ENCODE results near the gene INTS14.
"Not testable (repeated sequence)": the region's sequence is repeated elsewhere in the genome, so short reads cannot be mapped to it uniquely, and the experiment has no call there.

- not testable (repeated sequence) for TF ChIP-seq POLR2AphosphoS5 (IDR thresholded peaks at IDR 0.05; ENCODE audit: low read depth); REST (IDR thresholded peaks at IDR 0.05; ENCODE audit: insufficient replicate concordance, low read depth); CTCF (IDR thresholded peaks at IDR 0.05; ENCODE audit: insufficient read depth, low read length)
Observed at GRCh38 chr15:65615887-65616286, 5.0 kb upstream of the INTS14 start.
